ENCODE results near the gene LRP2BP.

Gene LRP2BP

DNA sequence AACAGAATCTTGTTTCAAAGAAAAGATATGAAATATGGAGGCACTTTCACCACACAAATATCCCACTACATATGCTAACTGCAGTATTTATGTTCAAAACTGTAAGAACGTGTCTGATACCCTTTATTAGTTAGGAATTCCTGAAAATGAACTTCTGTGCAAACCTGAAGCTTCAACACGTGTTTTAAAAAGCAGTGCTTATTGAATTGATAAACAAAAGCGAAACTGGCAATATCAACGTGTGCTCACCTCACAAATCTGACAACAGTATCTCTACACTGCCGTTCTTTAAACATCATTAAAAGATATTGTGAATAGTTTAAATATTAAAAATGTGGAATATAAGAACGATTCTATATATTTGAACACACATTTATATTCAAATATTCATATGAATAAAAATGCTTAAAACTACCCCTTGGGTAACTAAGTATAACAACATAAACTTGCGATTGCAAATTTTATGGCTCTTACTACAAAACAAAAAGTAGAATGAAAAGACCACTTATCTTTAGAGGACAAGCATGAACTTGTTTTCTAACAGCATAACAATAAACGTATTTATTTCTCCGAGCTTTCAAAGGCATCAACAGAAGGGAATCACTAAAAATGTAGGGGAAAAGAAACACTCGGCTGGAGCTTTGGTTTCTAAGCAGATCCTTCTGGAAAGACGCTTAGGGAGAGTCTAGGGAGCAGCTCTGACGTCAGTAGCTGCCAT, at the start of gene LRP2BP:
TSS of gene LRP2BP (minus strand) at position 687 of the 718 bp plus-strand sequence. CDS start 17,738 bp downstream, outside the sequence.
- DNase-seq (ENCODE audit: low spot score) = peak; percentile 23

DNA sequence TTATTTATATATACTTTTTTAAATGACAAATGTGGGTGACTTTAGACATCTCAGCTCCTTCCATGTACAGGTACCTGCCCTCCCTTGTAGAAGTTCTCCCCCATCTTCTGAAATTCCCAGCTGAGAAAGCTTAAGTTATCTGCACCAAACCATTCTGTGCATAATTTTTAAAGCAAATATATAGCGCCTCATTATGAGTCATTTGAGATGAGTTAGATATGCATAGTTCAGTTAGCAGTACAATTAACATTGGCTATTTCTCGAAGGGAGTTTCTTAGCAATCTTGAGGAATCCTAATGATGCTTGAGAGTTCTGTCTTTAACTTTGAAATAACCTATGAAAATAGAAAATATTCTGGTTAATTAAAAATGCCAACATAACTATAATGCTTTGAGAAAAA, 49.5 kb upstream of the LRP2BP start:
- no peak for DNase-seq (ENCODE audit: low spot score)

DNA sequence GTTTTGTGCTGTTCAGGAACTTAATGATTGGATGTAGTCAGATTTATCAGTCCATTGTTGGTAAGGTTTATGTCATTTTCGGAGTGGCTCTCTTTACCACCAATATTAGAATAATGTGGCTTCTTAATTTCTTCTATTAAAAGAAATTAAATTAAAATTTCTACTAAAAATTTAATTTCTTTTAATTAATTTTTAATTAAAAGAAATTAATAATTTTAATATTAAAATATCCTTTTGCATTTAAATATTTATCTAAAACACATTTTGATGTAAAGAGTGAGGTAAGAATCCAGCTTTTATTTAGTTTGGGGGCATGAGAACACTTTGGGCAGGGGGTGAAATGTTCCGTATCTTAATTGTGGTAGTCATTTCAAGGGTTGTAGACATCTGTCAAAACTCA, 45.8 kb upstream of the LRP2BP start:
- DNase-seq (ENCODE audit: low spot score) = no peak

DNA sequence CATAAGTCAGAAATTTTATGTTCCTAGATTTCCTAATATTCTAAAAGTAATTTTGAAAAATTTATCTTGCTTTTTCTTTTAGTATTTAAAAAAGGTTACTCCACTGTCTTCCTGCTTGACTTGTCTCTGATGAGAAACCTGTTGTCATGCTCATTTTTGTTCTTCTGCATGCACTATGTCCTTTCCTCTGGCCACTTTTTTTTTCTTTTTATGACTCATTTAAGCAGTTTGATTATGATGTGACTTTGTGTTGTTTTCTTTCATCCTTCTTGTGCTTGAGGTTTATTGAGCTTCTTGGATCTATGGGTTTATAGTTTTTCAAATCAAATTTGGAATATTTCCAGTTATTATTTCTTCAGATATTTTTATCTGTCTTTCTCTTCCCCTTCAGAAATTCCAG, 42.1 kb upstream of the LRP2BP start:
- no peak for DNase-seq (ENCODE audit: low spot score)

DNA sequence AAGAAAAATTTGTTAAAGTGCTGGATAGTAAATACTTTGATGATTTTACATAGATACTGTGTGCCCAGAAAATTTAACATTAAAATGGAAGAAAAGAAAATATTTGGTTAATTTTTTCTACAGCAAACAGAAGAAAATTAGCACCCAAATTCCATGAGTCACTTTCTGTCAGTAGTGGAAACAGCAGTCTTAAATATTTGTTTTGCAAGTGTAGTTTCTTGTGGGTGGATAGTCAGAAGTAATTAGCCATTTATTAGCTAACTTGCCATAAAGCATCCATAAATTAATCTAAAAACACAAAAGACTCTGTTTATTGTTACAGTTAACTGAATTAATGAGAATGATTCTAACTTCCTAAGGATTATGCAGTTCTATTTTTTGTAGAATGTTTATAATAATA, 39.7 kb upstream of the LRP2BP start:
- no peak for DNase-seq (ENCODE audit: low spot score)

DNA sequence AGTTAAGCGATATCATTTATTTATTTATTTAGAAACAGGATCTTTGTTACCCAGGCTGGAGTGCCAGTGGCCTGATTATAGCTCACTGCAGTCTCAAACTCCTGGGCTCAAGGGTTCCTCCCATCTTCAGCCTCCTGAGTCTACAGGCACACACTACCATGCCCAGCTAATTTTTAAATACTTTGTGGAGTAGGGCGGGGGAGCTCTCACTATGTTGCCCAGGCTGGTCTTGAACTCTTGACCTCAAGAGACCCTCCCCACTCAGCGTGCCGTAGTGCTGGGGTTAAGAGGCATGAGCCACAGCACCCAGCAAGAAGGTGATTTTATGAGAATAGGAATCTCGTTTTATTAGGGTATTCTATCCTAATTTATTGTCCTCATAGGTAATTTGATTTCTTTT, 33.9 kb upstream of the LRP2BP start:
- no peak for DNase-seq (ENCODE audit: low spot score)

DNA sequence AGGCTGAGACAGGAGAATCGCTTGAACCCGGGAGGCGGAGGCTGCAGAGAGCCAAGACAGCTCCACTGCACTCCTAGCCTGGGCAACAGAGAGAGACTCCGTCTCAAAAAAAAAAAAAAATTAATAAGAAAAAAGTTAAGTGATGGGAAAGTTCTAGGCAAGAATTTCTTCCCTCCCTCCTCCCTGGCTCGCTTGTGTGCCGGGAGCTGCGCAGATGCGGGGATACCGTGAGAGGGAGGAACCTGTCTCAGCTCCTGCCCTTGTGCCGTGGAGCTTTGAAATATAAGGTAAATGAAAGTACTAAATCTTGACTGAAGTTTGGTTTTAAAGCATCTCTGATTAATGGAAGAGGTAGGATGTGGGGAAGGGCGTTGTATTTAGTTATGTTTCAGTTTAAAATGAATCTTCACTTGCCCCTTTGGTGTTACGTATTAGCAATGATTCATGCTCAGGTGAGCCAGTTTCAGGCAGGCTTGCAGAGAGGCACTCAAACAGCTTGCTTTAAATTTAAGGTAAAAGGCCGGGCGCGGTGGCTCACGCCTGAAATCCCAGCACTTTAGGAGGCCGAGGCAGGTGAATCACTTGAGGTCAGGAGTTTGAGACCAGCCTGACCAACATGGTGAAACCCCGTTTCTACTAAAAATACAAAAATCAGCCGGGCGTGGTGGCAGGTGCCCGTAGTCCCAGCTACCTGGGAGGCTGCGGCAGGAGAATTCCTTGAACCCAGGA, 31.4 kb upstream of the LRP2BP start:
- no peak for DNase-seq (ENCODE audit: low spot score)

DNA sequence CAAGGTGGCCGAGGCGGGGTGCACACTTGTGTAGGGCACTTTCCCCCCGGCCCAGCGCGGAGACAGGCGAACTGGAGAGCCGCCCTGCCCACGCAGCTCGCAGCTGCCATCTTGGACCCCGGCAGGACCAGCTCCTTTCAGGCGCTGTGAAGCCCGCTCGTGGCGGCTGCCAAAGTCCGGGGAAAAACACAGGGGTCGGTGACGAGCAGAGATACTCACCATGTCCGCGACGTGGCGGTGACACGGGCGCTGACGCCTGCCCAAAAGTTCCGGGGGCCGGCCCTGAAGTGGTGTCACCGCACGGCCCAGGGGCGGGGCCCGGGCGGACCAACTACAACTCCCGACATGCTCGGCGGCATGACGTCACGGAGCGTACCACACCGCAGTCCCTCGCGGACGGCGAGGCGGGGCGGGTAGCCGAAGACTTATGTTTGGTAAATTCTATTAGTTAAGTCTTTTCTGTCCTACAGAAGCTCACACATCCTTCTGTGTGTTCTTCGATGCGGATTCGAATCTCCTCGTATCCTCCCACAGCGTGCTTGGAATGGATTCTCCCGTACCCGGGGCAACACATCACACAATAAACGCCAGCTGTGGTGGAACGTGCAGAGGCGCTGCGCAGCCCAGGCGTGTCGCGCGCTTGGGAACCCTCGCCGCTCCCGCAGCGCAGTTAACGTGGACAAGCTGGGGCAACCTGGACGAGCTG, 30.1 kb upstream of the LRP2BP start, which contains the start of gene UFSP2:
TSS of gene UFSP2 (minus strand) at position 318 of the 706 bp plus-strand sequence. CDS start at position 222, 96 bp downstream.
- peak; percentile 90 for DNase-seq (ENCODE audit: low spot score)

DNA sequence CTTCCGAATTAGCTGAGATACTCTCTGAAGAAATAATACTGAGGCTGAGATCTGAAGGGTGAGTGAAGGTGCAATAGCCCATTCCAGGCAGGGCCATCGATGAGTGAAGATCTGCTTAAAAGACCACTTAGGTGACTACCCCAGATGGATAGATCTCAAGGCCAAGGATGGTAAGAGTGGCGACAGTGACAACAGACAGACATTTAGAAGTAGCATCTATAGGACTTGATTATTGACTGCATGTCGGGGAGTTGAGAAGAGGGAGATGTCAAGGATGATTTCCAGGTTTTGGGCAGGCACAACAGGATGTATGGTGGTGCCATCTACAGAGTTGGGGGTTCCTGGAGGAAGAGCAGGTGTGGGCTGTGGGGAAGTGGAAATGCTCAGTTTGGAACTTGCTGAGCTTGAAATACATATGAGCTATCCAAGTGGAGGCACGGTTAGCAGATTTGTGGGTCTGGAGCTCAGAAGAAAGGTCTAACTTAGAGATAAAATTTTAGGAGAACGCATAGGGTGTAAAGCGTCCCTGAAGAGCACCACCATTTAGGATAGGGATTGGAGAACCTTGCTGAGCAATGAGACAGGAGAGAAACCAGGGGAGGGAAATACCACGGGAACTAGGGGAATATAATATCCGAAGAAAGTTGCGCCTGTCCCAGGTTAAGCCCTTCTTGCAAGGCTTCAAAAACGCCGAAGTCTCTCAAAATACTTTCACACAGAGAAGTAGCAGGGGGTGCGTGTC, 29.4 kb upstream of the LRP2BP start:
- DNase-seq (ENCODE audit: low spot score) = peak; percentile 17

DNA sequence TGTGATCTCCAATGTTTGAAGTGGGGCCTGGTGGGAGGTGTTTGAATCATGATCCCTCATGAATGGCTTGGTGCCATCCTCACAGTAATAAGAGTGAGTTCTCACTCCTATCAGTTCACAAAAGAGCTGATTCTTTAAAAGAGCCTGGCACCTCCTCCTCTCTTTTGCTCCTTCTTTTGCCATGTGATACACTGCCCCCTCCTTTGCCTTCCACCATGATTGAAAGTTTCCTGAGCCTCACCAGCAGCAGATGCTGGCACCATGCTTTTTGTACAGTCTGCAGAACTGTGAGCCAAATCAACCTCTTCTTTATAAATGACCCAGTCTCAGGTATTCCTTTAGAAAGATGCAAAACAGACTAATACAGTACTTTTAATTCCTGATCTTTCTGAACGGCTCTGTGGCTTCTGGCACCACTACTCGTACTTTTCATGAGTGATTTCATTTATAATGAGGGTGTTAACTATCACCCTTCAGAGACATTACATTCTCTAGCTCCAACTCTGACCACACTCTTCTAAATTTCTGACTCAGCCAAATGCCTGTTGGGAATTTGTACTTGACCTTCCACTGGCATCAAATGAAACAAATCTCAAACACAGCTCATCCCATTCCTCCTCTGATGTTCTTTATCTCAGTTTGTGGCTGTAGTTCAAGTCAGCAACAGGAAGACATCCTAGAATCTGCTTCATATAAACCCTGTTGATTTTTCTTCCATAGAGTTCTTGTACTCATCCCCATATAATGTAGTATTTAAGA, 25.8 kb upstream of the LRP2BP start:
- no peak for DNase-seq (ENCODE audit: low spot score)

DNA sequence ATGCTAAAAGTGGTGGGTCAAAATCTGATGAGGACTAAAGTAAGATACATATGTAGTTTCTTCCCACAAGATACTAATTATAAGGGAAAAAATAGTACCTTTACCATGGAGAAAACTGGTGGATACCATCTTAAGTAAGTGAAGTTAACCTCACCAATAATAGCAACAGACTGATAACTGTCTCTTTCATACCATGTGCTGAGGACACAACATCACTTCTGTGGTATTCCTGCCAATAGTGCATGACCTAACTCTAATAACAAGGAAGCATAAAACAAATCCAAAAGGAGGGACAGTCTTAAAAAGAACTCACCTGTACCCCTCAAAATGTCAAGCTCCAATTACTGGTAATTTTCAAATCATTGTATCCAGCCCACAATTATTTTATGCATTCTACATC, 21.2 kb upstream of the LRP2BP start:
- DNase-seq (ENCODE audit: low spot score) = no peak

DNA sequence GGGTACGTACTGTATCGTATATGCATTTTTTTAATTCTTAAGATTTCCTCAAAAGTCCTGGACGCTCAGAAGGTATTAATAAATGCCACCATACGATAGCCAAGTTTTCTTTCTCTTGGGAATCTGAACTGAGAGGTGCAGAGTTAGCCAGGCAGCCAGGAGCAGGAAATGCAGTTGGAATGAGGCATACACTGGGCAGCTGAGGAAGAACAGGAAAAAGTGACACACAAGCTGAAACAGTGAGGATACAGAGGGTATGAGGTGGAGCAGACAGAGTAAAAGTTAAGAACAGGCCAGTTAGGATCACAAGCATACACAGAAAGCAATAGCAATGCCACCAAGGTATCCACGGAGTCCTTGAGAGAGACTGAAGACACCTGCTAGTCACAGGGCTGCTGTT, 16.7 kb upstream of the LRP2BP start:
- no peak for DNase-seq (ENCODE audit: low spot score)

DNA sequence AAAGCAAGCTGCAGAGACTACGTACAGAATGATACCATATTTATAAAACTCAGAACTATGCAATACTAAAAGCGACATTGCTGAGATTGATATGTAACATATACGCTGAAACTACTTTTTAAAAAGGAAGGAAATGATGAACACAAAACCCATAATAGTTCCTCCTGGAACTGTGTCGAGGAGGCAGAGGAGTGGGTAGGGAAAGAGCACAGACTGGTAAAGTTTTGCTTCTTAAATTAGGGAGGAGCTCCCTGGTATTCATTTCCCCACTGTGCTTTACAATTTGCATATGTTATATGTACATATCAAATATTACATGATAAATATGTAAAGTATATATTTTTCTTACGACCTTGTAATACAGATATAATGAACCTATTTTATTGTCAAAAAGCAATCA, 16.1 kb upstream of the LRP2BP start:
- no peak for DNase-seq (ENCODE audit: low spot score)

DNA sequence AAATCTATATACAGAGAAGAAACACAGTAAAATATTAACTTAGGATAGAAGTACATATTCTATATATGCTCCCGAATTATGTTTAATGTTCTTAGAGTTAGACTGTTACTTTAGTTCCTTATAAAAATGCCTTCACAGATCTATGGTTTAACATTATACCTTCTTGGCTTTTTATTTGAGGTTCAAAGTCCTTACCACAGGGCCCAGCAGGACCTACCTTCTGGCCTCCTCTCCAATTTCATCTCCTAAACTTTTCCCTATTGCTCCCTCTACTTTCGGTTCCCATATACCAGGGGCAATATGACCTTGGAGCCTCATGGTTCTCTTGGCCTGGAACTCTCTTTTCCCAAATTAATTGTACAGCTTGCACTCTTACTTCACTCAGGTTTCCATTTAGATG, 12.7 kb upstream of the LRP2BP start:
- DNase-seq (ENCODE audit: low spot score) = no peak

DNA sequence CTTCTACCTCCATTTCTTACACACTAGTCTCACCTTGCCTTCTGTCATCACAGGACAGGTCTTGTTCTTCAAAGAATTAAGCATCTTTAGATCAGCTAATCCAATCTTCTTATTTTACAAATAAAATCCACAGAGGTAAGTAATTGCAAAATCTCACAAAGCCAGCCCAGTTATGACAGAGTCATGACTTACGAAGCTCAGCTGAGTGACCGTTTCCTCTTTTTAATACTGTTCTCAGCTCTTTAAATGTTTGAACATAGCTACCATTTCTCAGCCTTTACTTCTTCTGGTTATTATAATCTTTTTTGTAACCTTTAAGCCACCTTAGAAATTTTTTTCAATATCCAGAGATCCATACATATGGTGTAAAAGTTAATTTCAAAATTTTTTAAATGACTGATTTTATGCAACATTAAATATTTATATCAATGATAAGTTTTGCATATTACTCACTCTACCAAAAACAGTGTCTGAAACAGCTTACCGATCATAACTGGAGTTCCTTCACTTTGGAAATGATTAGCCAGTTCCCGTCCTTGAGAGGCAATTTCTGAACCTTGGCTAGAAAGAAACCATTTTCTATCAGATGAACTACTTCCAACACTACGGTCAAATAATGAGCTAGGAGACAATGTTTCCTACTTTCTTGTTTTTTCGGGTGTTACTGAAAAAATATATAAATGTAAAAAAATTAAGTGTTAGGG, 9.7 kb upstream of the LRP2BP start:
- no peak for DNase-seq (ENCODE audit: low spot score)

DNA sequence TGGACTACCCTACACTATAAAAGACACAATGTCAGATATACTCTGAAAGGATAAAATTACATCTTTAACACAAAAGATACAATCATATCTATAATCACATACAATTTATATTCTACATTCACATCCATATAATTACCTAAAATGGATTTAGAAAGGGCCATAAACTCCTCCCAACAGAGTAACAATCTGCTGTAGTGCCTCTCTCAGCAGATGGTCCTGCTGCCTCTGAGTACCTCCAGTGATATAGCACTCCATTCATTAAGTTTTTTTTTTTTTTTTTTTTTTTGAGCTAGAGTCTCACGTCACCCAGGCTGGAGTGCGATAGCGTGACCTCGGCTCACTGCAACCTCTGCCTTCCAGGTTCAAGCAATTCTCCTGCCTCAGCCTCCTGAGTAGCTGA, 8.3 kb upstream of the LRP2BP start:
- DNase-seq (ENCODE audit: low spot score) = no peak

DNA sequence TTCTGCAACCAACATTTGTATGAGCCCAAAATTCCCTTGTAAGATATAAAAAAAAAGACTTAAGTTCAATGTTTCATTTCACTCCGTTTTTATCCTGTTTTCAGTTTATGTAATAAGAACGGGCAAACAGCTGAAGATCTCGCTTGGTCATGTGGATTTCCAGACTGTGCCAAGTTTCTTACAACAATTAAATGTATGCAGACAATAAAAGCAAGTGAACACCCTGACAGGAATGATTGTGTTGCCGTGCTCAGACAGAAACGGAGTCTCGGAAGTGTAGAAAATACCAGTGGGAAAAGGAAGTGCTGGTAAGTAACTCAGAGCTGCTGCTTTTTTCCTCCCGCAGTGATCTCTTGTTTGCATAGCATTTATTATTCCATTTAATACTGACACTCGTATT, 3.7 kb upstream of the LRP2BP start:
- no peak for DNase-seq (ENCODE audit: low spot score)

DNA sequence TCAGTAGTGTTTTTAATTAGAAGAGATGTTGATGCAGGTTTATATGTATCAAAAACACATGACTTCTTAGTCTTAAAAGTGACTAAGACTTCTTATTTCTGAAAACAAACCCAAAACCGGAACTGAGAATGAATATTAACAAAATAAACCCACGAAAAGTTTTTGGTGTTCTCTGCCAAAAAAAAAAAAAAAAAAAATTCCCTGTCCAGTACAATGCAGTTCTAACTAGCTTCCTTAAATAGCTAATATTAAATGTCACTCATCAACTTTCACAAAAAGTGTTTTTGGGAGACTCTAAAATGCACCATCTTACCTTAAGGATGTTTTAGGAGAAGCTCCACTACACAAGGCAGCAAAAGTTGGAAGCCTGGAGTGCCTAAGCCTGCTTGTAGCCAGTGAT, 2.9 kb upstream of the LRP2BP start:
- DNase-seq (ENCODE audit: low spot score) = no peak

DNA sequence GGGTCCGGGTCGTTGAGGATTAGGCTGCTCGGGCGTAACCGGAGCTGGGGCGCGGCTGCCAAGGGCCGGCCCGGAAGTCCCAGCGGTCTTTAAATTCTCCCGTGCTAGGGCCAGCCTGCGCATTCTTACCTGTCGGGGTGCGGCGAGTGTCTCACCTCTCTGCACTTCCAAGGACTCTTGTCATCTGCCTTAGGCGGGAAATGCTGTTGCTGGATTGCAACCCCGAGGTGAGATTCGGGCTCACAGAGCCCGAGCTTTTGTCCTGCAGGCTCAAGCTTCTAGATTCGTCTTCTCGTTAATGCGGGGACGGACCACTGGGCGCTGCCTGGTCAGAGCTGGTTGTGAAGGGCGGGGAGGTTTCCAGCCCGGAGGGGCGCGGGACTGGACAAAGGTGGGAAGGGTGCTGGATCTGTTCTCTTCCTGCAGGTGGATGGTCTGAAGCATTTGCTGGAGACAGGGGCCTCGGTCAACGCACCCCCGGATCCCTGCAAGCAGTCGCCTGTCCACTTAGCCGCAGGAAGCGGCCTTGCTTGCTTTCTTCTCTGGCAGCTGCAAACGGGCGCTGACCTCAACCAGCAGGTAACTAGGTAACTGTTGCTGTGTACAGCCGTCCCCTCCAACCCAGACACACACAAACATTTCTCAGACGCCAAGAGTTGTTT, 1.1 kb upstream of the LRP2BP start, which contains the start of gene ANKRD37:
TSS of gene ANKRD37 (plus strand) at position 118 of the 662 bp plus-strand sequence. CDS start at position 201, 83 bp downstream.
- no peak for DNase-seq (ENCODE audit: low spot score)

Data from hematopoietic multipotent progenitor cell treated with erythropoietin and hydrocortisone succinate and interleukin-3 and kit ligand, for 15 days (in vitro differentiated cells).